GM12878 (cell line): ENCODE measurements around the gene CDC5L. TPM values are rescaled to one million over a fixed set of nuclear protein-coding genes. Genes with fewer than 3 reads are reported as not detected.

Experiments used
- ATAC-seq: fragments of 200-7000 bp; cut with Tn5 transposase; 3 replicates; pipeline ENCODE4 v1.9.1; 2020; ENCODE audit warnings: mild to moderate bottlenecking, moderate library complexity
- BruUV-seq: library from RNA; stranded (reverse); fragments of 400-500 nt; replicated peaks from 2 replicates; lab custom pipeline; 2021; lab: Mats Ljungman, UMichigan
- CTCF ChIA-PET: fragments of 300-600 bp; sonication (Branson Sonifier 250); formaldehyde crosslinking; extraction: SDS; loops from one replicate; lab custom pipeline; 2021; ENCODE audit warnings: inconsistent platforms; lab: Yijun Ruan, JAX
- POLR2A ChIA-PET: fragments of 350-600 bp; formaldehyde crosslinking; extraction: SDS; loops from one replicate; lab custom pipeline; 2021; ENCODE audit warnings: inconsistent platforms; lab: Charles Lee
- RAD21 ChIA-PET: fragments of 300-600 bp; sonication (Branson Sonifier 250); formaldehyde crosslinking; loops from one replicate; lab custom pipeline; 2023; ENCODE audit warnings: antibody characterized with exemption; ENCODE audit not compliant: unreplicated experiment; lab: Charles Lee
- SMC1A ChIA-PET: fragments of 300-600 bp; sonication (Branson Sonifier 250); formaldehyde crosslinking; loops from one replicate; lab custom pipeline; 2023; ENCODE audit not compliant: unreplicated experiment, uncharacterized antibody; lab: Charles Lee
- DNase-seq: peaks from one replicate; pipeline ENCODE4 v3.0.0-alpha.2; 2011; ENCODE audit warnings: low read depth, low spot score
- FAIRE-seq: peaks from 3 replicates; lab custom pipeline; 2011; peaks lifted over from hg19 to GRCh38; lab: Jason Lieb, UNC
- H2AFZ ChIP-seq: 2 replicates; pipeline ENCODE4 v1.6.0; 2011; ENCODE audit warnings: low read depth, low read length, control low read depth; ENCODE audit not compliant: control insufficient read depth
- H3K27ac ChIP-seq: 2 replicates; pipeline ENCODE4 v1.5.1; 2011; ENCODE audit warnings: control low read depth; ENCODE audit not compliant: control insufficient read depth, insufficient read depth
- H3K27me3 ChIP-seq, 2 experiments: replicated peaks in 1 of 2; 2 replicates each; pipeline versions ENCODE4 v1.6.0 to v1.6.1; 2011; ENCODE audit warnings: low read length in 1 of 2; ENCODE audit not compliant: control insufficient read depth in 2 of 2, insufficient read depth in 2 of 2
- H3K36me3 ChIP-seq, 2 experiments: 2 replicates each; pipeline ENCODE4 v1.5.1; 2011; ENCODE audit warnings: low read length in 1 of 2; ENCODE audit not compliant: control insufficient read depth in 2 of 2, insufficient read depth in 2 of 2
- H3K4me1 ChIP-seq: 2 replicates; pipeline ENCODE4 v1.6.1; 2011; ENCODE audit warnings: mild to moderate bottlenecking, low read length, moderate library complexity, mixed read lengths; ENCODE audit not compliant: control insufficient read depth, insufficient read depth
- H3K4me2 ChIP-seq: 2 replicates; pipeline ENCODE4 v1.6.0; 2011; ENCODE audit warnings: control low read depth; ENCODE audit not compliant: control insufficient read depth, insufficient read depth
- H3K4me3 ChIP-seq: fragments of 200-600 bp; sonication (generic); 2 replicates; pipeline ENCODE4 v1.5.1; 2016
- H3K79me2 ChIP-seq: 2 replicates; pipeline ENCODE4 v1.6.0; 2011; ENCODE audit warnings: low read length; ENCODE audit not compliant: control insufficient read depth, insufficient read depth
- H3K9ac ChIP-seq: 2 replicates; pipeline ENCODE4 v1.8.0; 2011; ENCODE audit warnings: low read length, control low read depth, mixed read lengths; ENCODE audit not compliant: control insufficient read depth, insufficient read depth
- H3K9me3 ChIP-seq: replicated peaks from 3 replicates; pipeline ENCODE4 v1.5.1; 2011; ENCODE audit warnings: mild to moderate bottlenecking, low read length; ENCODE audit not compliant: control insufficient read depth, insufficient read depth
- H4K20me1 ChIP-seq: 2 replicates; pipeline ENCODE4 v1.6.0; 2011; ENCODE audit not compliant: control insufficient read depth, insufficient read depth
- CEBPZ ChIP-seq: fragments of 150-350 bp; IDR thresholded peaks from 2 replicates; pipeline ENCODE4 v1.6.1; 2016; ENCODE audit warnings: low read depth, low read length
- DPF2 ChIP-seq: fragments of 450-650 bp; IDR thresholded peaks from 2 replicates; pipeline ENCODE4 v1.6.1; 2017; ENCODE audit warnings: mild to moderate bottlenecking
- MTA3 ChIP-seq: IDR thresholded peaks from 2 replicates; pipeline ENCODE4 v1.6.1; 2012; ENCODE audit warnings: low read length, inconsistent platforms, borderline replicate concordance
- PRDM15 ChIP-seq: fragments of 450-650 bp; formaldehyde crosslinking; IDR thresholded peaks from 2 replicates; pipeline ENCODE4 v1.4.0; 2020; ENCODE audit warnings: mild to moderate bottlenecking, moderate library complexity
- RAD51 ChIP-seq: fragments of 450-650 bp; IDR thresholded peaks from 2 replicates; pipeline ENCODE4 v1.6.1; 2016; ENCODE audit warnings: moderate library complexity, mild to moderate bottlenecking, inconsistent platforms
- SMARCA5 ChIP-seq: fragments of 450-650 bp; IDR thresholded peaks from 2 replicates; pipeline ENCODE4 v1.6.1; 2017; ENCODE audit warnings: mild to moderate bottlenecking
- ZNF207 ChIP-seq: fragments of 450-650 bp; IDR thresholded peaks from 2 replicates; pipeline ENCODE4 v1.6.1; 2014; ENCODE audit warnings: antibody characterized with exemption, mild to moderate bottlenecking, borderline replicate concordance
- ZSCAN29 ChIP-seq: fragments of 450-650 bp; IDR thresholded peaks from 2 replicates; pipeline ENCODE4 v1.6.1; 2017; ENCODE audit warnings: mild to moderate bottlenecking, moderate library complexity
- WGBS: methylation state at CpG from one replicate; pipeline ENCODE4 v1.1.6; 2016; ENCODE audit warnings: low lambda C conversion rate; ENCODE audit not compliant: insufficient replicate concordance, insufficient coverage; ENCODE audit errors: missing lambda C conversion rate; 5-methylcytosine and 5-hydroxymethylcytosine counted together
- in situ Hi-C: fragments of 300-500 bp; cut with MboI; formaldehyde crosslinking; loops from 9 replicates; pipeline ENCODE4 v1.14.3; 2018; ENCODE audit warnings: mixed read lengths
- intact Hi-C: fragments of 100-400 bp; cut with micrococcal nuclease; formaldehyde crosslinking; loops from one replicate; pipeline ENCODE4 v1.14.2; 2022; ENCODE audit not compliant: unreplicated experiment
- polyA plus RNA-seq, 11 experiments: library from polyadenylated mRNA; depleted of rRNA in 4 of 11; unstranded in 6 of 11; stranded (reverse) in 5 of 11; fragments of >200 nt; fragmentation: Nextera tagmentation in 4 of 11; fragmentation: Illumina TruSeq in 1 of 11; extraction: Ambion mirVana in 4 of 11; extraction: Trizol in 1 of 11; gene quantifications; 1 replicate in 1 of 11; 2 replicates in 10 of 11; pipeline versions ENCODE4 v1.2.1 to v1.2.3, GENCODE V29; 2011 to 2016; ENCODE audit warnings: inconsistent platforms in 2 of 11, missing spikeins in 2 of 11, low read depth in 1 of 11
- total RNA-seq, 4 experiments: library from RNA; depleted of rRNA in 3 of 4; stranded (reverse); fragments of >200 nt in 3 of 4; fragmentation: Illumina TruSeq in 1 of 4; extraction: Trizol in 1 of 4; gene quantifications; 2 replicates each; pipeline versions ENCODE4 v1.2.1 to v1.2.3, GENCODE V29; 2013 to 2021
- TF ChIP-seq, protein P1 (sequence below): IDR thresholded peaks from 2 replicates; pipeline ENCODE4 v1.6.1; 2012; ENCODE audit warnings: low read depth, low read length, improper control_type of control experiment
- TF ChIP-seq, protein P2 (sequence below): fragments of 450-650 bp; IDR thresholded peaks from 2 replicates; pipeline ENCODE4 v1.6.1; 2018; ENCODE audit warnings: mild to moderate bottlenecking, low read depth, moderate library complexity; ENCODE audit not compliant: partially characterized antibody

Gene CDC5L
- total and polyA plus RNA-seq, 10 of the 15 experiments (the other 5 are each of a cell fraction or from before 2014, with no cell fraction given): 13.2 to 29.4 (median 18.8) TPM

GRCh38 chr6:44457596-44457995 lies 70.1 kb downstream of the CDC5L start (continued):
- TF ChIP-seq PRDM15 (CRISPR knock-in tag) (no peak), CEBPZ (no peak), RAD51 (no peak), ZSCAN29 (no peak)

GRCh38 chr6:44458551-44458950 lies 71.0 kb downstream of the CDC5L start:
- POLR2A ChIA-PET: no interaction called here
- TF ChIP-seq MTA3 (no peak), SMARCA5 (no peak), ZNF207 (no peak), DPF2 (no peak)
- TF ChIP-seq, protein P1, sequence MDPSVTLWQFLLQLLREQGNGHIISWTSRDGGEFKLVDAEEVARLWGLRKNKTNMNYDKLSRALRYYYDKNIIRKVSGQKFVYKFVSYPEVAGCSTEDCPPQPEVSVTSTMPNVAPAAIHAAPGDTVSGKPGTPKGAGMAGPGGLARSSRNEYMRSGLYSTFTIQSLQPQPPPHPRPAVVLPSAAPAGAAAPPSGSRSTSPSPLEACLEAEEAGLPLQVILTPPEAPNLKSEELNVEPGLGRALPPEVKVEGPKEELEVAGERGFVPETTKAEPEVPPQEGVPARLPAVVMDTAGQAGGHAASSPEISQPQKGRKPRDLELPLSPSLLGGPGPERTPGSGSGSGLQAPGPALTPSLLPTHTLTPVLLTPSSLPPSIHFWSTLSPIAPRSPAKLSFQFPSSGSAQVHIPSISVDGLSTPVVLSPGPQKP: no peak
- TF ChIP-seq, protein P2, sequence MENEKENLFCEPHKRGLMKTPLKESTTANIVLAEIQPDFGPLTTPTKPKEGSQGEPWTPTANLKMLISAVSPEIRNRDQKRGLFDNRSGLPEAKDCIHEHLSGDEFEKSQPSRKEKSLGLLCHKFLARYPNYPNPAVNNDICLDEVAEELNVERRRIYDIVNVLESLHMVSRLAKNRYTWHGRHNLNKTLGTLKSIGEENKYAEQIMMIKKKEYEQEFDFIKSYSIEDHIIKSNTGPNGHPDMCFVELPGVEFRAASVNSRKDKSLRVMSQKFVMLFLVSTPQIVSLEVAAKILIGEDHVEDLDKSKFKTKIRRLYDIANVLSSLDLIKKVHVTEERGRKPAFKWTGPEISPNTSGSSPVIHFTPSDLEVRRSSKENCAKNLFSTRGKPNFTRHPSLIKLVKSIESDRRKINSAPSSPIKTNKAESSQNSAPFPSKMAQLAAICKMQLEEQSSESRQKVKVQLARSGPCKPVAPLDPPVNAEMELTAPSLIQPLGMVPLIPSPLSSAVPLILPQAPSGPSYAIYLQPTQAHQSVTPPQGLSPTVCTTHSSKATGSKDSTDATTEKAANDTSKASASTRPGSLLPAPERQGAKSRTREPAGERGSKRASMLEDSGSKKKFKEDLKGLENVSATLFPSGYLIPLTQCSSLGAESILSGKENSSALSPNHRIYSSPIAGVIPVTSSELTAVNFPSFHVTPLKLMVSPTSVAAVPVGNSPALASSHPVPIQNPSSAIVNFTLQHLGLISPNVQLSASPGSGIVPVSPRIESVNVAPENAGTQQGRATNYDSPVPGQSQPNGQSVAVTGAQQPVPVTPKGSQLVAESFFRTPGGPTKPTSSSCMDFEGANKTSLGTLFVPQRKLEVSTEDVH: no peak

More at GRCh38 chr6:44458551-44458950, 71.0 kb downstream of the CDC5L start:
- in situ Hi-C loops: no loop called here
- CTCF ChIA-PET: interaction anchor here (1.3 to 5.0 kb wide), 6 partner anchors 12 to 192 kb away, joined by 3 to 31 read pairs (median 6); no protein-coding TSS in a partner anchor
- no peak for DNase-seq
- SMC1A ChIA-PET: interaction anchor here (1.5 kb wide), 1 partner anchor 191 kb away, joined by 4 read pairs; no protein-coding TSS in a partner anchor
- Histone ChIP-seq H3K4me1 (no peaks in the 10 kb centered on the region), H3K4me2 (no peak overlapping the region), H3K9me3 (no peaks in the 10 kb centered on the region), H3K27ac (no peak overlapping the region), H3K4me3 (no peak overlapping the region), H3K27me3 (no peaks in the 10 kb centered on the region), H3K79me2 (no peaks in the 10 kb centered on the region), H3K9ac (no peak overlapping the region), H3K36me3 (no peaks in the 10 kb centered on the region), H2AFZ (no peak overlapping the region), H4K20me1 (no peaks in the 10 kb centered on the region)
- ATAC-seq: no peak
- FAIRE-seq: no peak
- WGBS: 40% methylated on average over 6 of the region's 6 CpGs
- no TSS peak for BruUV-seq
- RAD21 ChIA-PET: interaction anchor here (0.7 to 1.5 kb wide), 2 partner anchors 32 to 113 kb away, joined by 3 read pairs; no protein-coding TSS in a partner anchor
- intact Hi-C loops: no loop called here
